Nephron (organoid): ENCODE data around the gene UBE4A.

Experiments
- H3K27ac Mint-ChIP-seq, 3 experiments: 2 replicates each; pipeline ENCODE4 v1.8.0; 2020; ENCODE audit warnings: mixed read lengths in 3 of 3, mild to moderate bottlenecking in 2 of 3, moderate library complexity in 1 of 3
- H3K27me3 Mint-ChIP-seq: 2 replicates; pipeline ENCODE4 v1.8.0; 2021; ENCODE audit warnings: low read depth, mild to moderate bottlenecking, moderate library complexity, mixed read lengths
- H3K36me3 Mint-ChIP-seq: 2 replicates; pipeline ENCODE4 v1.8.0; 2020; ENCODE audit warnings: low read depth, mixed read lengths
- H3K4me1 Mint-ChIP-seq: 2 replicates; pipeline ENCODE4 v1.8.0; 2020; ENCODE audit warnings: mixed read lengths
- H3K4me3 Mint-ChIP-seq, 3 experiments: 2 replicates each; pipeline ENCODE4 v1.8.0; 2020; ENCODE audit warnings: mild to moderate bottlenecking in 3 of 3, mixed read lengths in 3 of 3, moderate library complexity in 2 of 3
- H3K9me3 Mint-ChIP-seq: 2 replicates; pipeline ENCODE4 v1.8.0; 2020; ENCODE audit warnings: mixed read lengths
- CTCF ChIP-seq, 3 experiments: fragments of 200-600 bp; sonication (generic); IDR thresholded peaks; one replicate each; pipeline ENCODE4 v1.5.0; 2021; ENCODE audit warnings: antibody characterized with exemption in 3 of 3; ENCODE audit not compliant: unreplicated experiment in 3 of 3

UBE4A gene

GRCh38 chr11:118313242-118313641 lies 46.2 kb upstream of the UBE4A start:
- H3K27me3 Mint-ChIP-seq, result peaks cover 14% of the 10 kb centered on the region
- H3K9me3 Mint-ChIP-seq, result no peaks in the 10 kb centered on the region
- no peaks in the 10 kb centered on the region for H3K36me3 Mint-ChIP-seq
- no peak overlapping the region for H3K27ac Mint-ChIP-seq
- no peak overlapping the region for H3K4me3 Mint-ChIP-seq
- TF ChIP-seq CTCF (IDR thresholded peaks at IDR 0.05; ENCODE audit: unreplicated experiment in 3 of 3), result no peak
- peaks cover 27% of the 10 kb centered on the region for H3K4me1 Mint-ChIP-seq

GRCh38 chr11:118314988-118315411 lies 44.4 kb upstream of the UBE4A start:
- H3K36me3 Mint-ChIP-seq, result no peaks in the 10 kb centered on the region
- TF ChIP-seq CTCF (IDR thresholded peaks at IDR 0.05; ENCODE audit: unreplicated experiment in 3 of 3), result no peak
- H3K4me3 Mint-ChIP-seq, result no peak overlapping the region
- H3K4me1 Mint-ChIP-seq, result peaks cover 27% of the 10 kb centered on the region
- no peaks in the 10 kb centered on the region for H3K9me3 Mint-ChIP-seq
- peak overlapping the region; percentile 54 to 84 (median 56) for H3K27ac Mint-ChIP-seq
- peaks cover 19% of the 10 kb centered on the region for H3K27me3 Mint-ChIP-seq

- Mint-ChIP-seq H3K36me3 (no peaks in the 10 kb centered on the region), H3K4me1 (peaks cover 27% of the 10 kb centered on the region), H3K27me3 (peaks cover 10% of the 10 kb centered on the region), H3K4me3 (no peak overlapping the region), H3K9me3 (no peaks in the 10 kb centered on the region), H3K27ac (no peak overlapping the region)
- no peak for TF ChIP-seq CTCF (IDR thresholded peaks at IDR 0.05; ENCODE audit: unreplicated experiment in 3 of 3)
Measured at GRCh38 chr11:118318124-118318523, 41.3 kb upstream of the UBE4A start.

GRCh38 chr11:118318581-118319336 lies 40.6 kb upstream of the UBE4A start:
- Mint-ChIP-seq H3K4me3 (no peak overlapping the region), H3K4me1 (peaks cover 27% of the 10 kb centered on the region), H3K27me3 (peaks cover 16% of the 10 kb centered on the region), H3K27ac (no peak overlapping the region), H3K9me3 (no peaks in the 10 kb centered on the region), H3K36me3 (no peaks in the 10 kb centered on the region)
- no peak for TF ChIP-seq CTCF (IDR thresholded peaks at IDR 0.05; ENCODE audit: unreplicated experiment in 3 of 3)

GRCh38 chr11:118319337-118319707 lies 40.1 kb upstream of the UBE4A start:
- Mint-ChIP-seq H3K36me3 (no peaks in the 10 kb centered on the region), H3K4me1 (peaks cover 21% of the 10 kb centered on the region), H3K9me3 (no peaks in the 10 kb centered on the region), H3K27me3 (peaks cover 16% of the 10 kb centered on the region), H3K4me3 (no peak overlapping the region), H3K27ac (no peak overlapping the region)
- no peak for TF ChIP-seq CTCF (IDR thresholded peaks at IDR 0.05; ENCODE audit: unreplicated experiment in 3 of 3)

GRCh38 chr11:118320515-118320914 lies 38.9 kb upstream of the UBE4A start:
- Mint-ChIP-seq H3K27ac (no peak overlapping the region), H3K4me1 (peaks cover 16% of the 10 kb centered on the region), H3K4me3 (no peak overlapping the region), H3K36me3 (no peaks in the 10 kb centered on the region), H3K9me3 (no peaks in the 10 kb centered on the region), H3K27me3 (peaks cover 12% of the 10 kb centered on the region)
- no peak for TF ChIP-seq CTCF (IDR thresholded peaks at IDR 0.05; ENCODE audit: unreplicated experiment in 3 of 3)
